Activated CD4-positive, alpha-beta T cell treated with anti-CD3 and anti-CD28 coated beads, Interleukin-2, amount 50 U/mL, for 4 hours (primary cell): ENCODE results near the gene ALPL.

ENCODE experiments used
- DNase-seq, 2 experiments: peaks; one replicate each; pipeline ENCODE4 v3.0.0-alpha.2; 2020

The ALPL gene

DNA sequence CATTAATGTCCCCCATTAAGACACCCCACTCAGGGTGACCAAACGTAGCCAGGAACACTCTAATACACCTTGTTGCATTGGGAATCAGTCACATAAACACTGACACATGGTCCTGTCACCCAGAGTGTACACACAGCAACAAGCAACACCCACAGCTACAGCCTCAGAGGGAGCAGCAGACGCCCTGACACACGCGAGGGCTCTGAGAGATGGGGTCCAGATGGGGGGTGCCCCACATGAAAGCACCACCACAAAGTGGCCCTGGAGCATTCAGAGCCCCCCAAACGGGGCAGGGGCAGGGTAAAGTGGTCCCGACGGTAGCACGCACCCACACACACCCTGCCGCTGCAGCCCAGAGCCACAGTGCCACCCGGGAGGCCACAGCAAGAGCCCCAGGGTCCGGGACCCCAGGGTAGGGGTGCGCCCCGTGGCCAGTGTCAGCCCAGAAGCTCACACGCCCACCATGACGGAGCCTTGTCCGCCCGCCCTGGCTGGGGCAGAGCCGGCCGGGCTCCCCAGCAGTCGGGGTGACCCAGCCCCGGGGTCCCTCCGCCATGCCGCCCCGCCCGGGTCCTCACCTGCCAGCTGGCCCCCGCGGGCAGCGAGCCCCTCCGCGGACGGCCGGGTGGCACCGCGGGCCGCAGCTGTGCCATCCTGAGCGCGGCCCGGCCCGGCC lies 112.7 kb downstream of the ALPL start:
- DNase-seq: no peak

DNA sequence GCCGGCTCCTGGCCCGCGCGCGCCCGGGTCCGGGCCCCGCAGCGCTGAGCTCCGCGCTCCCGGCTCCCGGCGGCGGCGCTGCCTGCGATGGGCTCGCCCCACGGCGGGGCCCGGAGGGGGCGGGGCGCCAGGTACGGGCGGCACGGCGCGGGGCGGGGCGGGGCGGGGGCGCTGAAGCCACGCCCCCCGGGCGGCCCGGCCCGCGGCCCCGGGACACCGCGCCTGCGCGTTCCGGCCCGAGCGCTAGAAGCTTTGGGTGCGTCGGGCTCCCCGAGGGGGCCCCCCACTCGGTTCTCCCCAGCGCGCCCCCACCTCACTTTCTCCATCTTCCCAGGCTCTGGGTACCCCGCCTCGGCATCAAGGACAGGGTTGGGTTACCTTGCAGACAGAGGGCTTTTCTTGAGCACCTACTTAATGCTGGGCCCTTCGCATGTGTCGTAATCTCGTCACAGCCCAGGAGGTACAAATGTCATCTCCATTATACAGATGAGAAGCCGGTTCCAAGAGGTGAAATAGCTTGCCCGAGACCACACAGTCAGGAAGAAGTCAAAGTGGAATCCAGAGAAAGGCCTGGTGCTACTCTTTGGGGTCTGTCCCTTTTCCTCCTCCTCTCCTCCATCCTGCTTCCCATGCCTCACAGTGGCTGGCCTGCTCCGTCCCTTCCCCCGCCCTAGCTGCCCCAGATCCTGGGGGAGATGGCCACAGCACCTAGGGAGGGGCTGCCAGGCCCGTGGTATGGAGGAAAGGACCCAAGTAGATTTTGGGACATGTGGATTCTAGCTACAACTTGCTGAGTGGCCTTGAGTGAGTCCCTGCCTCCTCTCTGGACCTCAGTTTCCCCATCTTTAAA lies 113.5 kb downstream of the ALPL start:
- DNase-seq: peak; percentile 24 to 33

DNA sequence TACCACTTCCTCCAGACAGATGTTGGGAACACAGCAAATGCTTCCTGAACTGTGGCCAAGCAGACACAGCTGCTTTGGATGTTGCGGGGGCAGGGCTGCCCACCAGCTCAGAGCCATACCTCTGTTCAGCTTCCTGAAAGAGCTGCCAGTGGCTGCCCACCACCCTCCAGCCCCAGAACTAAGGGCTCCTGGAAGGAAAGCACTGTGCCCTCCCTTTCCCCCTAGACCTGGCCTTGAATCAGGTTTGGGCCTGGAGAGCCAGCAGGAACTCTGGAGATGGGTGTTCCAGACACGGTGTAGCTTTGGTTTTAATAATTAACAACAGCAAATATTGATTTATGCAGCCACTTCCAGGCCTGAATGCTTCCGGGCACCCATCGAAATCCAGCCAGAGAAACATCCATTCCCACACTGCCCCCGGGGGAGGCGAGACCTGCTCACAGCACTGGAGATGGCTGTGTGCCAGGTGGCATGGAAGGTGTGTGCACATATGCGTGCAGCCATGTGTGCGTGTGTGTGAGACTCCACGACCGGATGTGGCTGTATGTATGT lies 114.3 kb downstream of the ALPL start:
- no peak for DNase-seq

DNA sequence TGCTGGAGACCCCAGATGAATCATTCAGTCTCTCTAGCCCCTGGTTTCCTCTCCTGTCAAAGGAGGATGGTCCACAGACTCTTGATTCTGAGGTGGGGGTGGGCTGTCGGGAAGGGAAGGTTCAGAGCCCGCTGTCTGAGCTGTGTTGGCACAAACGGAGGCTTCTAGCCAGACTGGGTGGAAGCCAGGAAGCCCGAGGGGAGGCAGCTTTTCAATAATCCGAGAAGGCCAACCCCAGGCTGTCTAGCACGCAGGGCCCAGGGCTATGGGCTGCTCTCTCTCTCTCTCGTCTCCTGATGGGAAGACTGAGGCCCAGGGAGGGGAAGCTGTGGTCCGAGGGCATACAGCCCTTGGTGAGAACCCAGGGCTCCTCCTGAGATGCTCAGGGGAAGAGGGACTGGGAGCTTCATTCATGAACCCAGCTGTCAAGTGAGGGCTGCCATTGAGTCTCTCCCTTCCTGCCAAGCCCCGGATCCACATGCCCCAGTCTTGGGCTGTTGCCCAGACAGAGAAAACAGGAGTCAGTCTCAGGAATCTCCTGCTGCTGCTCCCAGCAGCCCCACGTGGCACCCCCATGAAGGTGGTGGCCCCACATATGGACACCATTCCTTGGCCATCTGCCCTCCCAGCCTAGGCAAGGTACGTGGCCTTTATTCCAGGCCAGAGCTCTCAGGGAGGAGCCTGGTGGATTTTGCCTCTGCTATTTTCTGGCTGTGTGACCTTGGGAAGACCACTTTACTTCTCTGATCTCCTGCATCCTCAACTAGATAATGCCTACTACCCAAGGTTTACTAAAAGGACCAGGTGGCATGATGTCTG lies 115.6 kb downstream of the ALPL start:
- DNase-seq: no peak

DNA sequence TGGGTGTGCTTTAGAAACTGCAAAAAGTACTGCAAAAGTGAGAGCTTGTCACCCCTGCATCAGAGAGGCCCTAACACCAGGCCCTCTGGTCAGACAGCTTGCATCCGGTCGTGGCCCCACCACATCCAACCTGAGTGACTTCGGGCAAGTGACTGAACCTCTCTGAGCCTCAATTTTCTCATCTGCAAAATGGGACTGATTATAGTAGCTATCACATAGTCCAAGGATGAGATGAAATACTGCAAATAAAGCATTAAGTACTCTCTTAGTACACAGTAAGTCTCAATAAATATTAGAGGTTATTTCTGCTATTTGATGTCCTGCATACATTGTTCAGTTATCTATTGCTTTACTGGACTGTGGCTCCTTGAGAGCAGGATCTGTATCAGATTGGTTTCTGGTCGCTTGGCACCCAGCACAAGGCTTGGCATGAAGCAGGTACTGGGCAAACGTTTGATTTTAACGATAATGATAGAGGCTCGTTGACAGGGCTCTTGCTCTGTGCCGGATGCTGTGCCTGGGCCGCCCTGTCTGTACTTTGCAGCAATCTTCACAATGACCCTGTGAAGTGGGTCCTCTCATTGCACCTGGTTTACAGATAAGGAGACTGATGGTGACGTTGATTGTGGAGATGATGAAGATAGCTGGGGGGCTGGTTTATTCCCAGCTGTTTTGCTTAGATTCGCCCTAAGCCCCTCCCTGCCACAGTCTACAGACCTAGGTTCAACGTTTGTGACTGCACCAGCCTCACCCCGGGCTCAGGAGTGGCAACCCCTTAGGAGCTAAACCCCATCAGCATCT lies 116.4 kb downstream of the ALPL start:
- DNase-seq: no peak

DNA sequence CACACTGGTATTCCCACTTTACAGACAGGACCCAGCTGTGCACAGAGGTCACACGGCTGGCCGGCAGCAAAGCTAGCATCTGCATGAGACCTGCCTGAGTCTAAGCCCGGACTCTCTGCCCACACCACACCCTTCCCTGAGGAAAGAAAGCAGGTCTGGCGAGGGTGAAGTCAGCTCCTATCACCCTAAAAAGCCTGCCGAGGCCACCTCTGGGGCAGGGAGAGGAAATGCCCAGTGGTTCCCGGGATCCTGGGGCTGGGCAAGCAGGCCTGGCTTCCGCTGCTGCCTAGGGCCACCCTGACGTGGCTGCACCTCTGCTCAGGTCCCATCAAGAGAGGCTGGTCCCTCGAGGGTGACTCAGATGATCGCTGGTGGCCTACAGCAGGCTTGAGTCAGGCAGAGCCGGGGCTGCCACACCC lies 117.7 kb downstream of the ALPL start:
- no peak for DNase-seq
